NCI-H2029 treated with DMSO at 0.1 percent for 48 hours (cell line): ENCODE data around the gene AFMID.

Experiments used
- DNase-seq: peaks from one replicate; lab custom pipeline; 2025; lab: John Stamatoyannopoulos, UW

AFMID gene

DNA sequence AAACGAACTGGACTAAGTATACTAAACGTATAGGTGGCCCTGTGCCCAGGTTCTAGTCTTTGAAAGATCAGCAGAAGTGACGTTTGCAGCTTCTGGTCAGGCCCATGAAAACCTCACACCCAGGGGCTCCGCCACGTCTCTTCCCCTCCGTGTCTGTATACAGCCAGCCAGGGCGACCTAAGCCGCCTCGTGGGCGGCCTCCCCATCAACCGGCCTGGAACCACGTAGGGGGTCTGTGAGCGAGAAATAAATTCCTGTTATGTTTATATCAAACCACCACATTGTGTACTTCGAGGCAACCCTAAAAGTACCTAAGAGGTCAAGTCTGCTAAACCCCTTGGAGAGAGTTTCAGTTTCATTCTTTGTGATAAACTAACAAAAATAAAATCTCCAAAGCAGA is 7.1 kb upstream of the AFMID start:
- no peak for DNase-seq

DNA sequence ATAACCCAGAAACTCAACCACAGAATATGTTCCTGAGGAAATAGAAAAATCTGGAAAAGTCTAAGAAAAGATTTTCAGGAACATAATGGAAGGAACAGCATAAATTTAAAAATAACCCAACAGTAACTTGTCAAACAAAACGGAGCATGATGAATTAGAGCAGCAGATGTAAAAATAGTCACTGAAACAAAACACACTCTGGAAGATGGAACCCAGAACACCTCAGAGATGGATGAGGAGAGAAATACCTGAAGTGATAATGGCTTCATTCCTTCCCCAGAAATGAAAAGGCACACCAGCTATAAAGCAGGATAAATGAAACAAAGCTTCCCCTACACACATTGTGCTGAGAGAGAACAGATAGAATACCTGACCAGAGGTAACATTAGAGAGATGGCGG is 6.7 kb upstream of the AFMID start:
- DNase-seq: no peak

DNA sequence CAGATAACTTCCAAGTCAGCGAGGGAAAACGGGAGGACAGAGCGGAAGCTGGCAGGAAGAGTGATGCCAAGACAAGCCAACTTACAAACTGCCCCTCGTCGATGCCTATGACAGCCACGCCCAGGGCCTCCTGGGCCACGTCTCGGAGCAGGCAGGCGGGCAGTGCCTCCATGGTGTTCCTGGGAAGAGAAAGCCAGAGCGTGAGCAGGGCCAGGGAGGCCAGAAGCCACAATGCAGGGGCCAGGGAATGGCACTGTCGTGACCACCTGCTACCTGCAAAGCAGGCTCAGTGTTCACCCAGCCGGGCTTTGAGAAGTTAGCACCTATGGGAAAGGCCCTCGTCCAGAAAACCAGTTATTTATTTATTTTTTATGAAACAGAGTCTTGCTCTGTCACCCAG is 4.7 kb upstream of the AFMID start:
- DNase-seq: no peak

DNA sequence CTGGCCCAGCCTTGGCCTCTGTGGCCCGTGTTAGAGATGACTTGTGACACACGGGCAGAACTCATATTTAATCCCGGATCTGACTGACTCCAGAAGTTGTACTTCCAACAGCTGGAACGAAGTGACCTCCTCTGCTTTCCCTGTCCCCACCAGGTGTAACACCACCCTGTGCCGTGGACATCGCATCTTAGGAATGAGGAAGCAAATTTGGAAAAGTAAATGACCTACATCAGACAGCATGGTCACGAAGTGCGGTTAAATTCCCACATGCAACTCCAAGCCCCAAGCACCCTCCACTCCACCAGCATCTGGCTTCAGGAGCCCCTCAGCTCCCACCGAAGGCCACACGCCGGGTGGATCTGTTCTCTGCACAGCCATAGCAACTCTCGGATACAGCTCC is 3.2 kb upstream of the AFMID start:
- no peak for DNase-seq

DNA sequence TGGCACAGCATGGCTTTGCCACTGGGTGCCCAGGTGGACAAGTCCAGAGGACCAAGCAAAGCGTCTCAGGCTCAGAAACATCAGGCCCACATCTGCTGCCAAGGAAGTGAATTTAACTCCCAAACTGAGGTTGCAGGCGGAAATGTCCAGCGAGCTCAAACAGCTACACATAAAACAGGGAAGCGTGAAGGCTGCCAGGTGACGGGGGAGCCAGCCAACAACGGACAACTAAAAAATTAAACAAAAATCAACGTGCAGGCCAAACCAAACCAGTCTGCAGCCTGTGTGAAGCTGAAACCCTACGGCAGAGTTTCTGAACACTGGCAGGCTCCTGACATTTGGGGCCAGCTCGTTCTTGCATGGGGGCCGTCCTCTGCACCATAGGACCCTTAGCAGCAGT is 2.8 kb upstream of the AFMID start:
- no peak for DNase-seq

DNA sequence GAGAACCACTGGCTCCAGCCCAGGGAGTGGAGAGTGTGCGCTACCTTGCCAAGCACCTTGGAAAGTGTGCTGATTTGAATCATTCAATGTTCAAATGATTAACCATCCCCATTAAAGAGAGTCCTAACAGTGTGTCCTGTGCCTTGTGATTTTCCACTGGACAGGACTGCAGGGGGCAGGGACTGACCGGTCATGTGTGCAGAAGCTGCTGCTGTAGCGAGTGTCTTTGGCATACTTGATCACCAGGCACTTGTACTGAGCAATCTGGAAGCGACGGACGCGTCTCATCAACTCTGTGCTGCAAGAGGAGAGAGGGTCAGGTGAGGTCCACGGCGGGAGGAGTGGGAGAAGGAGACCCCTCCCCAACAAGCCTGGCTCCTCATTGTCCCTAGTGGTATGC is 2.3 kb upstream of the AFMID start:
- DNase-seq: no peak

DNA sequence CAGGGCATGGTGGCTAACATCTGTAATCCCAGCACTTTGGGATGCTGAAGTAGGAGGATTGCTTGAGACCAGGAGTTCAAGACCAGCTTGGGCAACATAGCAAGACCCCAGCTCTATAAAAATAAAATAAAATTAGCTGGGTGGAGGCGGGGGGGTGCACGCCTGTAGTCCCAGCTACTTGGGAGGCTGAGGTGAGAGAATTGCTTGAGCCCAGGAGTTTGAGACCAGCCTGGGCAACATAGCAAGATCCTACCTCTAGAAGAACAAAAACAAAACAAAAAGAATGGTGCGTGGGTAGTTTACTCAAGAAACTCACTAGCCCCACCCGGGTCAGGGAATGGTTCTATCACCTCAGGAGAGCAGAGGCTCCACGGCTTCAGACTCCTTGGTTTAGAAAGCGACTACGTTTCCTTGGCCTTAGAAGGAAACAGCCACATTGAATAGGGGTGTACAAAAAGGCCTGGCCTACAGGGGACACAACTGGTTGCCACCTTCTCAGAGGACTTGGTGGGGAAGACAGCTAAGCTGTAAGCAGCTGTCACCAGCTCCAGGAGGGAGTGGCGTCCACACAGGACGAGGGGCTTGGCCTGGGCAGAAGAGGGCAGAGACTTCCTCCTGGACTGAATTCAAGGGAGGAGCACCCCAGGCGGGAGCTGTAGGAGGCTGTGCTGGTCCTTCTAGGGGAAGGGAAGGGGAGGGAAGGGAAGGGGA is 1.0 kb upstream of the AFMID start:
- DNase-seq: no peak

DNA sequence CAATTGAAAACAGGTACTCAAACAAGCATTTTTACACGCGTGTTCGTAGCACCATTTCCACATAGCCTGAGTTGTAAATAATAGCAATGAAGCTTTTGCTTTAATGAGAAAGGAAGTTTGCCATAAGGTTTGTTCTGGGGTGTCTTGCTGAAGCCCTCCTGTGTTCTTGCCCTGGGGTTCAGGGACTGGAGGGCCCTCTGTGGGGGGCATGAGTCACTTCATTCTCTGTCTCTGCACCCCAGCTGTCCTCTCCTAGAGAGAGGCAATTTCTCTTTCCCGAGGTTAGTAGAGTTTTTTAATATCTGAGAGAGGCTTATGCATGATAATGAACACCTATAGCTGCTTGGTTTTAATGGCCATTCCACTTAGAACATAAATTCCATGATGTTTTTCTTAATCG is 9.6 kb downstream of the AFMID start:
- no peak for DNase-seq

DNA sequence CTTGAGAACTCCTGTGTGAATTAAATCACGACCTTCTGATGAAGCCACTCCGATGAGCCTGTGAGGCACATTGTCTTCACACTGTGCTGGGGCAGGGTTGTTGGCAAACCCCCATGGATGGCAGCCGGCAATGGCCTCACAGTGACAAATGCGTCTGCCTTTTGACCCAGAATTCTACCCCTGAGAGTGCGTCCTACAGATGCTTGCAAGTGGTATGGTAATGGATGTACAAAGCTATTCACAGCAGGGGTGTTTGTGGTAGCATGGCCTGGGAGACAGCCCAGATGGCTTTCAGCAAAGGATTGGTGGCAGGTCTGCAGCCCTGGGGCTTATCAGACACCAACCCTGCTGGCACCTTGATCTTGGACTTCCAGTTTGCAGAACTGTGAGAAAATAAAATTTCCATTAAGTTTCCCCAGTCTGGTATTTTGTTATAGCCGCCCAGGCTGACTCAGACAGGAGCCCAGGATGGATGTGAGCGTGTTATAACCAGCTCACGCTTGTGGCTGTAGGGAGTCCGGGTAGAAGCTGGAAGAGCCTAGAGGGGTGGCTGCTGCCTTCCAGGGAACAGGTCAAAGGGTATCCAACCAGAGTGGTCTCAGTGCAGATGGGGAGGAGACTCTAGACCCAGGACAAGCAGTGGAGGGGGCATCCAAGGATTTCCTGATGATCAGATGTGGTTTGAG is 10.1 kb downstream of the AFMID start:
- DNase-seq: no peak

DNA sequence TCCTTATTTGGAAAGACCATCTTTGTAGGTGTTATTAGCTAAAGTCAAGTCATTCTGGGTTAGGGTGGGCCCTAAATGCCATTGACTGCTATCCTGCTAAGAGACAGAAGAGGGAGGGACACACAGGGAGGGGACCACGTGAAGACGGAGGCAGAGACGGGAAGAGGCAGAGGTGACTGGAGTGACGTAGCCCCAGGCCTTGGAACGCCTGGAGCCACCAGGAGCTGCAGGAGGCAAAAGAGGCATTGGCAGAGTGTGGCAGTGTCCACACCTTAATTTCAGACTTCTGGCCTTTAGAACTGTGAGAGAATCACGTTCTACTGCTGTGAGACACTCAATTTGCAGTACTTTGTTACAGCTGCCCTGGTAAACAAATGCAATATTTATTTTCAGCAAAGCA is 13.3 kb downstream of the AFMID start:
- no peak for DNase-seq

DNA sequence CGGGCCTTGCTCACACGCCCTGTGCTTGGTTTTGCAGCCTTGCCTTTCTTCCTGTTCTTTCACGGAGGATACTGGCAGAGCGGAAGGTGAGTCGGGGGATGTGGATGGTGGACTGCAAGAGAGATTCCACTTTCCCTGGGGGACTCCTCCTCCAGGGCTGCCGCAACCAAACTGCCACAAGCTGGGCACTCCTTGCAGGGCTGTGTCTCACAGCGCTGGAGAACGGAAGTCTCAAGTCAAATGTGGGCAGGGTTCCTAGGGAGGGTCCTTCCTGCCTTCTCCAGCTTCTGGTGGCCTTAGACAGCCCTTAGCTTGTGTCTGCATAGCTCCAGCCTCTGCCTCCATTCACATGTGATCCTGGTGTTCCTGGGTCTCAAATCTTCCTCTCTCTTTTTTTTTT is 15.5 kb downstream of the AFMID start:
- DNase-seq: no peak

DNA sequence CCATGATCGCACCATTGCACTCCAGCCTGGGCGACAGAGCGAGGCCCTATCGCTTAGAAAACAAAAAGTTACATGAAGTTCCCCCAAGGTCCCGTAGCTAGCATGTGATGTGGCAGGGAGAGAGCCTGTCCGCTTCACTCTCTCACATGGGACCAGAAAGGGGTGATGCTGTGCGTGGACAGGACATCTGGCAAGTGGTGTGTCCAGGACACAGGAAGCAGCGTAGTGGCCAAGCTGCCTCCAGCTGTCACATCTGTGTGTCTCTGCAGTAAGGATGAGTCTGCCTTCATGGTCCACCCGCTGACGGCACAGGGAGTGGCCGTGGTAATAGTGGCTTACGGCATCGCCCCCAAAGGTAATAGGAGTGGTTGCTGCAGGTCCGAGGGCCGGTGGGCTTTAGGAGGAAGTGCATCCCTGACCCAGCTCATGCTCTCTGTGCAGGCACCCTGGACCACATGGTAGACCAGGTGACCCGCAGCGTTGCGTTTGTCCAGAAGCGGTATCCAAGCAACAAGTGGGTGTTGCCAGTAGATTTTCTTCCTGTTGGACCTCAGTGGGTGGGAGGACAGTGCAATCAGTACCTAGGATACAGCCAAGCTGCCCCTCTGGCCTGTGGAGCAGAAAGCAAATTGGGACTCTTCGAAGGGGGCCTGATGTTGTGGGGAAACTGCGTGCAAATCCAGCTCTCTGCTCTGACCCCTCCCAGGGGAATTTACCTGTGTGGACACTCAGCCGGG is 17.4 kb downstream of the AFMID start:
- DNase-seq: no peak

DNA sequence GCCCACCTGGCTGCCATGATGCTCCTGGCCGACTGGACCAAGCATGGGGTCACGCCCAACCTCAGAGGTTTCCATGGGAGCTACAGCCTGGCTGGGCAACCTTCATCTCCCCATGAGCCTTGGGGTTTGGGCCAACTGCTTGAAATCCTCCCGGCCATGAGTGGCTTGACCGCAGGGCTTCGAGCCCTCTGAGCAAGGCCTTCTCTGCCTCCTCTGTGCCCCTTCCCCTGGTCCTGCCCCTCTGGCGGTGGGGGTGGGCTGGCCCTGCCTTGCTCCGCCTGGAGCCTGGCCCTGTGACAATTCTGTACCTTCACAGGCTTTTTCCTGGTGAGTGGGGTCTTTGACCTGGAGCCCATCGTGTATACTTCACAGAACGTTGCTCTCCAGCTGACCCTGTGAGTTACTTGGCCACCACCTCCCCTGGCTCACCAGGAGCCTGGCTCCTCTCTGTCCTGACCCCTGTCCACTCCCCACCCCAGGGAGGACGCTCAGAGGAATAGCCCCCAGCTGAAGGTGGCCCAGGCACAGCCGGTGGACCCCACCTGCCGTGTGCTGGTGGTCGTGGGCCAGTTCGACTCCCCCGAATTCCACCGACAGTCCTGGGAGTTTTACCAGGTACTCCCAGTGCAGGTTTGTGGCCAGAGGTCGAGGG is 18.1 kb downstream of the AFMID start:
- no peak for DNase-seq

DNA sequence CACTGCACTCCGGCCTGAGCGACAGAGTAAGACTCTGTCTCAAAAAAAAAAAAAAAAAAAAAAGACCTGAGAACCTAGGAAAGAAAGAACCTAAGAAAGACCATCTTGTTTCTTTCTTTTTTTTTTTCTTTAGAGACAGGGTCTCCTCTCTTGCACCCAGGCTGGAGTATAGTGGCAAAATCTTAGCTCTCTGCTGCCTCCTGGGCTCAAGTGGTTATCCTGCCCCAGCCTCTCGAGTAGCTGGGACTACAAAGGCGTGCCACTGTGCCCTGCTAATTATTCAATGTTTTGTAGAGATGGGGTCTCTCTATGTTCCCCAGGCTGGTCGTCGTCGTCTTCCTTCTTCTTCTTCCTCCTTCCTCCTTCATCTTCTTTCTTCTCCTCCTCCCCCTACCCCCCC is 19.1 kb downstream of the AFMID start:
- DNase-seq: no peak

DNA sequence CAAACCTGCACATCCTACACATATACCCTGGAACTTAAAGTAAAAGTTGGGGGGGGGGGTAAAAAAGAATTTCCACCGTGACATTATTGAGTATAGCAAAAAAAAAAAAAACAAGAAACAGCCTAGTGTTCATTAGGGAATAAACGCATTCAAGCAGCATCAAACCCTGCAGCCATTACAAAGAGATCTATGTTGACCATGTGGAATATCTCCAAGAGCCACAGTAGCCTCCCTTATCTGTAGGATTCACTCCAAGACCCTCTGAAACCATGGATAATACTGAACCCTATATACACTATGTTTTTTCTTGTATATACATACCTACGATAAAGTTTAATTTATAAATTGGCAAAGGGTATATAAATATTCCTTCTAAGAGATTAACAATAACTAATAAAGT is 21.3 kb downstream of the AFMID start:
- no peak for DNase-seq

DNA sequence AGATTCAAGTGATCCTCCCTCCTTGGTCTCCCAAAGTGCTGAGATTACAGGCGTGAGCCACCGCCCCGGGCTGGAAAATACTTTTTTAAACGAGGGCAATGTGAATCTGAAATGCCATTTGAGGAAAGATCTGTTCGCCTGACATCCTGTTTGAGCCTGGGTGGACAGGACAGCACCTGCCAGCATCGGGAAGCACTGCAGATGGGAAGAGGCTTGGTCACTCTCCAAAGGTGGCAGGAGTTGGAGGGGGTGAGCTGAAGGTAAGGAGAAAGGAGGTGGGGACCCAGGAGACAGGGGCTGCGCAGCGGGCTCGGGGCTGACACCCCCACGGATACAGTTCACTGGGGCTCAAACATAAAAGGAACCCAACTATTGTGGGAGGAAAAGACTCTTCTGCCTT is 22.9 kb downstream of the AFMID start:
- DNase-seq: no peak

DNA sequence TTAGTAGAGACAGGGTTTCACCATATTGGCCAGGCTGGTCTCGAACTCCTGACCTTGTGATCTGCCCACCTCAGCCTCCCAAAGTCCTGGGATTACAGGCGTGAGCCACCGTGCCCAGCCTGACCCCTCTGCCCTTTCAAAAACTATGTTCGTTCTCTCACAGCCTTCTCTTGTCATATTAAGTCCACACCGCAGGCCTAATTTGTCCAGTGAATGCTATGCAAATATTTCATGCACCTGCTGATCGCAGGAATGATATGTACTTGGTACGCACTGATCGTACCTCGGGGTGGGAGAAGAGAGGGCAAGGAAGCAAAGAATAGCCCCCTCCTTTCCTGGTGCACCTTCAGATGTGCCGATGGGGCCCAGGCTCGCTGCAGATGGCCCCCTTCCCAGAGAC is 23.9 kb downstream of the AFMID start:
- DNase-seq: no peak

DNA sequence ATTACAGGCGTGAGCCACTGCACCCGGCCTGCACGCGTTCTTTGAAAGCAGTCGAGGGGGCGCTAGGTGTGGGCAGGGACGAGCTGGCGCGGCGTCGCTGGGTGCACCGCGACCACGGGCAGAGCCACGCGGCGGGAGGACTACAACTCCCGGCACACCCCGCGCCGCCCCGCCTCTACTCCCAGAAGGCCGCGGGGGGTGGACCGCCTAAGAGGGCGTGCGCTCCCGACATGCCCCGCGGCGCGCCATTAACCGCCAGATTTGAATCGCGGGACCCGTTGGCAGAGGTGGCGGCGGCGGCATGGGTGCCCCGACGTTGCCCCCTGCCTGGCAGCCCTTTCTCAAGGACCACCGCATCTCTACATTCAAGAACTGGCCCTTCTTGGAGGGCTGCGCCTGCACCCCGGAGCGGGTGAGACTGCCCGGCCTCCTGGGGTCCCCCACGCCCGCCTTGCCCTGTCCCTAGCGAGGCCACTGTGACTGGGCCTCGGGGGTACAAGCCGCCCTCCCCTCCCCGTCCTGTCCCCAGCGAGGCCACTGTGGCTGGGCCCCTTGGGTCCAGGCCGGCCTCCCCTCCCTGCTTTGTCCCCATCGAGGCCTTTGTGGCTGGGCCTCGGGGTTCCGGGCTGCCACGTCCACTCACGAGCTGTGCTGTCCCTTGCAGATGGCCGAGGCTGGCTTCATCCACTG is 27.0 kb downstream of the AFMID start, which contains the start of gene BIRC5:
BIRC5 (plus strand) TSS at position 238 of the 690 bp plus-strand sequence; CDS start at position 302, 64 bp downstream.
- peak; percentile 55 for DNase-seq

DNA sequence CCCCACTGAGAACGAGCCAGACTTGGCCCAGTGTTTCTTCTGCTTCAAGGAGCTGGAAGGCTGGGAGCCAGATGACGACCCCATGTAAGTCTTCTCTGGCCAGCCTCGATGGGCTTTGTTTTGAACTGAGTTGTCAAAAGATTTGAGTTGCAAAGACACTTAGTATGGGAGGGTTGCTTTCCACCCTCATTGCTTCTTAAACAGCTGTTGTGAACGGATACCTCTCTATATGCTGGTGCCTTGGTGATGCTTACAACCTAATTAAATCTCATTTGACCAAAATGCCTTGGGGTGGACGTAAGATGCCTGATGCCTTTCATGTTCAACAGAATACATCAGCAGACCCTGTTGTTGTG is 27.5 kb downstream of the AFMID start:
- no peak for DNase-seq

DNA sequence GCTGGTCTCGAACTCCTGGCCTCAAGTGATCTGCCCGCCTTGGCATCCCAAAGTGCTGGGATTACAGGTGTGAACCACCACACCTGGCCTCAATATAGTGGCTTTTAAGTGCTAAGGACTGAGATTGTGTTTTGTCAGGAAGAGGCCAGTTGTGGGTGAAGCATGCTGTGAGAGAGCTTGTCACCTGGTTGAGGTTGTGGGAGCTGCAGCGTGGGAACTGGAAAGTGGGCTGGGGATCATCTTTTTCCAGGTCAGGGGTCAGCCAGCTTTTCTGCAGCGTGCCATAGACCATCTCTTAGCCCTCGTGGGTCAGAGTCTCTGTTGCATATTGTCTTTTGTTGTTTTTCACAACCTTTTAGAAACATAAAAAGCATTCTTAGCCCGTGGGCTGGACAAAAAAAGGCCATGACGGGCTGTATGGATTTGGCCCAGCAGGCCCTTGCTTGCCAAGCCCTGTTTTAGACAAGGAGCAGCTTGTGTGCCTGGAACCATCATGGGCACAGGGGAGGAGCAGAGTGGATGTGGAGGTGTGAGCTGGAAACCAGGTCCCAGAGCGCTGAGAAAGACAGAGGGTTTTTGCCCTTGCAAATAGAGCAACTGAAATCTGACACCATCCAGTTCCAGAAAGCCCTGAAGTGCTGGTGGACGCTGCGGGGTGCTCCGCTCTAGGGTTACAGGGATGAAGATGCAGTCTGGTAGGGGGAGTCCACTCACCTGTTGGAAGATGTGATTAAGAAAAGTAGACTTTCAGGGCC is 32.4 kb downstream of the AFMID start:
- no peak for DNase-seq

DNA sequence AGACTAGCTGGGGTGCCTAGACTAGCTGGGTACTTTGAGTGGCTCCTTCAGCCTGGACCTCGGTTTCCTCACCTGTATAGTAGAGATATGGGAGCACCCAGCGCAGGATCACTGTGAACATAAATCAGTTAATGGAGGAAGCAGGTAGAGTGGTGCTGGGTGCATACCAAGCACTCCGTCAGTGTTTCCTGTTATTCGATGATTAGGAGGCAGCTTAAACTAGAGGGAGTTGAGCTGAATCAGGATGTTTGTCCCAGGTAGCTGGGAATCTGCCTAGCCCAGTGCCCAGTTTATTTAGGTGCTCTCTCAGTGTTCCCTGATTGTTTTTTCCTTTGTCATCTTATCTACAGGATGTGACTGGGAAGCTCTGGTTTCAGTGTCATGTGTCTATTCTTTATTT is 35.9 kb downstream of the AFMID start:
- DNase-seq: no peak
